Measurements from ENCODE around the gene DCAF5.

The DCAF5 gene

DNA sequence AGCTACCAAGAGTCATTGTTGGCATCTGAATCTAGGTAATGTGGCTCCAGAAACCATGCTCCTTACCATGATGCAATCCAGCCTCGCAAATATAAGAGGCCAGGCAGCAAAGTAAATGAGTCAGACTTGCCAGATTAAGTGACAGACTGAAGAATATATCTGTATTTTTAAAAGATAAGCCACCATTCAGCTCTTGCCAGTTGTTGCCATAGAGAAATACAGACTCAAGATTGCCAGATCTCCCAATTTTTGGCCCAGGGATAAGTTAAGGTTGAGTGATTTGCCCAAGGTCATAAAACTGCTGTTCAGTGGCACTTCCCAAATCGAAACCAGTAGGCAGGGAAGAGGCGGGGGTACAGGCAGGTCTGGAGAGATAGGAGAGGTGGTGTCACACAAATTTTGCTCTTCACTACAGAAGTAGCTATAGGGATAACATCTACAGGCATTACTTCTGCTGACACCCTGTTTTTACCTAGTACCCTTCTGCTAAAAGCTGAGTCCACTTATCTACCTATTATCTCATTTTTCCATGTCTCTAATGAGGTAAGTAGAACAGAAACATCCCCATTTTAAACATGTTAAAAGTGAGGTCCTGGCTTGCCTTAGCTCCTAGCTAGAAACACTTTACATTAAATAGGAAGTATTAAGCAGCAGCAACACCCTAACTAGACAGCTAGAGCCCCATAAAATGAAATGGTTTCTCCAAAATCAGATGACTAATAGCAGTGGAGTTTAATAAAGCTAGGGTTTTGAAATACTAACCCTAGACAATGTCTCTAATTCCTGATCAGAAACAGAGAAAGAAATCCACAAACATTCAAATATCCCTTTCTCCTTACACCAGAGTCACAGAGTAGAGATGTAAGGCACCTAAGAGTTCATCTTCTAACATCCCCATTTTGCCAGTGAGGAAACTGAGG is 19.5 kb downstream of the DCAF5 start:
- TF ChIP-seq GATA1 (IDR thresholded peaks at IDR 0.05; ENCODE audit: low read depth, low read length) (no peak), POLR2A (IDR thresholded peaks at IDR 0.05; ENCODE audit: low read length) (no peak)
- DNase-seq, result peak; percentile 91 to 92

DNA sequence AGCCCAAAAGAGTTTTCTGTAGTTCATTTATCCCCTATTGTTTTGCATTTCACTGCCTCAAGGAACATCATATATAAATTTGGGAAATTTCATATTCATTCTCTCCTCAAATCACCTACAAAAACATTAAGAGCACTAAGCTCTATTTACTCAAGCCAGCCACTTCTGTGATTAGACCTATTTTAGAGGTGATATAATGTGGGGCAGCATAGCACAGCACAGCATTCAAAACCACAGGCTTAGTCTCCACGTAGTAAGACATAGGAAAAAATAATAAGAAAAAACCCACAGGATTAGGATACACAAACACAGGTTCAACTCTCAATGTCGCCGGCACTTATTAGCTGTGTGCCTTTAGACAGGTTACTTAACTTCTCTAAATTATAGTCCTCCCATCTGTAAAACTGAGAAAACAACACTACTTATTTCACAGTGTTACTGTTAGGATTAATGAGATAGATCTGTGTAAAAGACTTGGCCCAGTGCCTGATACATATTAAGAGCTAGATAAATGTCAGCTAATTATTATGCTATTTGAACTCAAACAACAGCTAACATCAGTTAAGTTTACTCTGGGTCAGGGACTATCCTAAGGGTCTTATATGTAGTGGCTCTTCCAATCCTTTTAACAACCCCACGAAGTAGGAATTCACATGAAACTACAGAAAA is 20.3 kb downstream of the DCAF5 start:
- TF ChIP-seq POLR2A (IDR thresholded peaks at IDR 0.05; ENCODE audit: low read length) (no peak), GATA1 (IDR thresholded peaks at IDR 0.05; ENCODE audit: low read depth, low read length) (no peak)
- no peak for DNase-seq

DNA sequence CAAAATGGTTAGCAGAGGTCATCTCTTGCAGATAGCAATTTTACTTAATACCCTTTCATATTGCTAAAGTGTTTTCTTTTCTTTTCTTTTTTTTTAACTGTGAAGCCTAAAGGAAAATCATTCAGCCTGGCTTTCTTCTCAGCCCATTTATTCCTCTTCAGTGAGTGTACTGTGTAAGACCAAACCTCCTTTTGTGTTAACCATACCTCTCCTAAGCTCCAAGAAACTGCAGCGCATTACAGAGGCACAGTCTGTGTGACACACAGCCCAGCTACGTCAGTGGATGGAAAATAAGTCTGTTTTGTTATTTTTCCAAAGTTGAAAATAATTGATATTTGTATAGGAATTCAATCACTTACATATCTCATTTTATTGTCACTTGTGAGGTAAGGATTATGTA is 21.7 kb downstream of the DCAF5 start:
- DNase-seq, result no peak
- TF ChIP-seq POLR2A (IDR thresholded peaks at IDR 0.05; ENCODE audit: low read length) (no peak), GATA1 (IDR thresholded peaks at IDR 0.05; ENCODE audit: low read depth, low read length) (no peak)

DNA sequence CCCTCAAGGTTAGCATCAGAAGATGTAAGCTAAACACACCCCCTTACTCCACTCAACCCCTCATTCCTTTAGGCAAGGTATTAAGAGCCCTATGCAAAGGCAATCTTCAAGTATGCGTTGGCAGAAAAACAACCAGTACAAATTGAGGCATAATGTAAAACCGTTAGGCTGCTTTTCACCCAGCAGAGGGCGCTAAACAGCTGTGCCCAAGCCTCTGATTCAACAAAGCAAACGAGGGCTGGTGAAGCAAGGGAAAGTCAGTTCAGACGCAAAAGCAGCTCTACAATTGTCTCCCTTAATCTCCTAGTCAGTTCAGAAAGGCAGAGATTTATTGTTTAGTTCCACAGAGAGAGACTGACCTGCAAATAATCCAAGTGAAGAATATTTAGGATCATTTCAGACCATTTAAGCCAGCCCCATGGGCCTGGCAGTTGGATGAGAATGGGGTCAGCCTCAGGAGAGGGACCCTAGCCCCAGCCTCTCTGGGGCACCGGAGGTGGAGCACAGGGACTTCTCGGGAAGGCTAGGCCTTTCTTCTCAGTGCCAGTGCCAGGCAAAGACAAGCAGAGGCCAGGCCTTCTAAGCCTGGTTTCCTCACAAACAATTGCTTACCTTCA is 23.5 kb downstream of the DCAF5 start:
- peak; percentile 84 to 91 for DNase-seq
- no peak for TF ChIP-seq GATA1 (IDR thresholded peaks at IDR 0.05; ENCODE audit: low read depth, low read length)
- TF ChIP-seq POLR2A (IDR thresholded peaks at IDR 0.05; ENCODE audit: low read length), result no peak

DNA sequence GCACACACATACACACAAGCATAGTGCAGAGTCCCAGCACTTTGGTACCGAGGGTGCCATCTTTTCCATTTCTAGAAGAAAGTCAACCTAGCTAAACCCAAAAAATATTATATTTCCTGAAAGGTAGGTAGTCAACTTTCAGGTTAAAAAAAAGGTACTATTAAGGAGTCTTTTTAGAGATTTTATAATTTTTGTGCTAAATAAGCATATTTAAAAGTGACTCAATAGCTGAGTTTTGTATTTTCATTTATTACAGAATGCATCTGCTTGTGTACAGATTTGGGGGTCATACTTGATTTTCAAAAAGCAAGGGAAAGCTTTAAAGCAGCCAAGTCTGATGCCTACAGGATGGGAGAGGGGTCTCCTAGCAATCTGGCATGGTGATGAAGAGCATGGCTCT is 34.6 kb downstream of the DCAF5 start:
- DNase-seq, result no peak
- TF ChIP-seq GATA1 (IDR thresholded peaks at IDR 0.05; ENCODE audit: low read depth, low read length) (no peak), POLR2A (IDR thresholded peaks at IDR 0.05; ENCODE audit: low read length) (no peak)

DNA sequence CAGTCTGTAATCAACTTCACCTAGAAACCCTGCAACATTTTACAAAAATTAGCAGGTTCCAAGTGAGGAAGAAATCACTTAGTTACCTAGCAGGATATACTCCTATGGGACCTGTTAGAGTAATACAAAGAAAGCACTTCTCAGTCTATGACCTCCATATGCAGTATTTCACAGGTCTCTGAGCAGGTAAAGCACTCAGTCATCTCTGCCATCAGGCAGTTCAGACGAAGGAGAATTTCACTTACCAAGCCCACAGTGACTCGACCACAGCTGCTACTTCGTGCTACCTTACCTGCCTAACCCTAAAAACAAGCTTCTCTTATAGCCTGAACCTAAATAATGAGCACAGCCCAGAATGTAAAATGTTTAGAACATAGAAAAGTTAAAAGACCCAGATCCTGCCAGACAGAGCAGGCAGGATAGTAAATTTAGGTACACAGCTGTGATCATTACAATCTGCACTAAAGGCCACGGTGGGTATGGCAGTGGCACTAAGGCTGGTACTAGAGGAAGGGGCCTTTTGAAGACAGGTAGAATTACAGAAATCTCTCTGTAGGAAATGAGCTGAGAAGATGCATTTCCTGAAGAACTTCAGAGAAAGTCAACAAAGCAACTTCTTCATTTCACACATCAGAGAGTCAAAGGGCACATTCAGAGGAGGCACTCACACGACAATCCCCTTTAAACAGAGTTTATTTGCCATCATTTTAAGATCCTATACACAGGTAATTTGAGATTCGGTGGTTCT is 35.7 kb downstream of the DCAF5 start:
- no peak for DNase-seq
- TF ChIP-seq GATA1 (IDR thresholded peaks at IDR 0.05; ENCODE audit: low read depth, low read length) (no peak), POLR2A (IDR thresholded peaks at IDR 0.05; ENCODE audit: low read length) (no peak)

DNA sequence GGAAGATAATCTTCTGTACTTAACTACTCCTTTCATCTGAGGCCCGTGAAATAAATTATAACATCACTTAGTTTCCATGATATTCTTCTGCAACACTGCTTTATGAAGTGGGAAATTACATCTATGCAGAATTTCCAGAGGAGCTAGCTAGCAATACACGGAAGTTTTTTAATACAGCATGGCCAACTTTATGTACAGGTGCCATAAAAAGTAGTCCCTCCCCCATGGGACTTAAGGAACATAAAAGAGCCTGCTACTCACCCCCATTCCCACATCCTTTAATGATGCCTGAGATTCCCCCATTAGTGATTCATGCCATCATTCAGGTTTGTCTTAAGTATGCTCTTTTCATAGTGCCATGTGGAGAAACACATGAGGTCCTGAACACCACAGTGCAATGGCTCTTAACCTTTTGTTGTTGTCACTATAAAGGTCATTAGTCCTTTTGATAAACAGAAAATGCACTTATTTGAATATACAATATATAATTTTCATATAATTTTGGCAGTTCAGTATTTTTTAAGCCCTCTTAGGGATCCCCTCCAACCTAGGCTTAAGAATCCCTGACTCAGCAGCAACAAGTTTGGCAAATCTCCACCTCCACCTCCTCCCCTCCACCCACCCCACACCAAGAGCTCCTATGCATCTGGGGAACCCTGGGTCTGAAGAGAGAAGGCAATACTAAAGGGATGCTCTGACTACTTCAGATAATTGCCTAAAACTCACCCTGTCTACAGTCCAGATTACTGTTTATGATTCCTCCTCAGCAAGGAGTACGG is 37.3 kb downstream of the DCAF5 start:
- DNase-seq, result no peak

DNA sequence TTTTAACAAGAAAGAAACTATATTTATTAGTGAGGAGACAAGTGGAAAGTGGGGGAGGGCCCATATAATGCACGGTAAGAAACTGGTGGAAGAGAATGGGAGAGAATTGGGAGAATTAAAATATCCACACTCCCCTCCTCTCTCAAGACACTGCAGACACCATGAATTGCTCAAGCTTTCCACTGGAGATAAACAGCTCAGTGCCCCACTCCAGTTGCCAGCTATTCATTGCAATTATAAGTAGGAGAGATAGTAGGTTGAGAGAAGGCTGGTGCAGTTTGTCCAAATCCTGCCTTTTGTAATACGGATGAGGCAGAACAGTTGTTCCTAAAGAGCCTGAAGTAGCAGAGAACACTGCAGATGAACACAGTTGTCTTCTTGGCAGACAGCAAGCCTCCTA is 38.2 kb downstream of the DCAF5 start:
- TF ChIP-seq POLR2A (IDR thresholded peaks at IDR 0.05; ENCODE audit: low read length), result no peak
- DNase-seq, result no peak

More for the DNA sequence above, 37.3 kb downstream of the DCAF5 start:
- no peak for TF ChIP-seq POLR2A (IDR thresholded peaks at IDR 0.05; ENCODE audit: low read length)
- TF ChIP-seq GATA1 (IDR thresholded peaks at IDR 0.05; ENCODE audit: low read depth, low read length), result no peak

DNA sequence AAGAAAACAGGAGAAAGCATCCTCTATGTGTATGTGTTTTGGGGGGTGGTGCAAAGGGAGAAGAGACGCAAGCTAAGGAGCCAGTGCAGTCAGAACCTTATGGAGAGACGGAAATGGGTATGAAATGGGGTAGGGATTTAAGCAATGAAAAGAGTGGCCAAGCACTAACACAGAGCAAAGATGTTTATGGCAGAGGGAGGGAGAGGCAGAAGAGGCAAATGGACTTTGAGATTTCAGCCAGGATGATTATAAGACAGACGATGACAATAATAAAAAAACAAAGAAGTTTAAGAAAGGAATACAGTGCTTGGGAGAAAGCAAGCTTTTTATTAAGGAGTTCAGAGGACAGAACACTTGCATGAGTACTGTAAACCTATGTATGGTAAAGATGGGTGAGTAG is 44.6 kb downstream of the DCAF5 start:
- no peak for DNase-seq
- no peak for TF ChIP-seq POLR2A (IDR thresholded peaks at IDR 0.05; ENCODE audit: low read length)
- no peak for TF ChIP-seq GATA1 (IDR thresholded peaks at IDR 0.05; ENCODE audit: low read depth, low read length)

DNA sequence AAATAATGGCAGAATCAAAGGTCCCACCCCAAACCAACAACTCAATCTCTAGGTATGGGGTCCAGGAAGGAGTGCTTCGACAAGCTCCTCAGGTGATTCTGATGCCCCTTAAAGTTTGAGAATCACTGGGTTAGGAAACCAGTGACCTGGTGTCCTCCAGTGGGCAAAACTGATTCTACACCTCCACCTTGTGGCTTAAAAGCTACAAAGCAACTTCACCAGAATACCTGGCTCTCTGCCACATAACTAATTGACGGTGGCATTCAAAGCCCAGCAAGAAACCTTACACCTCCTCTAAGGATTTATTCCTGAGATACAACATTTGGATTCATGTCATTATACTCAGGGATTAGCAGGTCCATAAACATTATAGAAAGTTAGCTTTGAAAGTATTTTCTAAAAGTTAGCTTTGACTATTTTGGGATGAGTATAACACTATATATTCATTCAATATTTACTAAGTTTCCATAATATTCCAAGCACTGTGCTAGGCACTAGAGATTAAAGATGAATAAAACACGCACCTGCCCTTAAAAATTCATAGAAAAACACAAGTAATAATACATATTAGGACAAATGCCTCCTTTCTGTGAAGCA is 45.4 kb downstream of the DCAF5 start:
- DNase-seq, result peak; percentile 55 to 74
- TF ChIP-seq POLR2A (IDR thresholded peaks at IDR 0.05; ENCODE audit: low read length), result no peak
- TF ChIP-seq GATA1 (IDR thresholded peaks at IDR 0.05; ENCODE audit: low read depth, low read length), result no peak

DNA sequence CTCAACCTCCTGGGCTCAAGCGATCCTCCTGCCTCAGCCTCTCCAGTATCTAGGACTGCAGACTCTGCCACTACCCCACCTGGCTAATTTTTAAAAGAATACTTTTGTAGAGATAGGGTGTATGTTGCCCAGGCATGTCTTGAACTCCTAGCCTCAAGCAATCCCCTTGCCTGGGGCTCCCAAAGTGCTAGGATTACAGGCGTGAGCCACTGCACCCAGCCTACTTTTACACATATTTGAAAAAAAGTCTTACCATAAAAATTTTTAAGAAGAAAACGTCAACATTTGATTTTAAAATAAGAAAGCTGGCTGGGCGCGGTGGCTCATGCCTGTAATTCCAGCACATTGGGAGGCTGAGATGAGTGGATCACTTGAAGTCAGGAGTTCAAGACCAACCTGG is 46.5 kb downstream of the DCAF5 start:
- no peak for TF ChIP-seq POLR2A (IDR thresholded peaks at IDR 0.05; ENCODE audit: low read length)
- TF ChIP-seq GATA1 (IDR thresholded peaks at IDR 0.05; ENCODE audit: low read depth, low read length), result no peak
- DNase-seq, result no peak

DNA sequence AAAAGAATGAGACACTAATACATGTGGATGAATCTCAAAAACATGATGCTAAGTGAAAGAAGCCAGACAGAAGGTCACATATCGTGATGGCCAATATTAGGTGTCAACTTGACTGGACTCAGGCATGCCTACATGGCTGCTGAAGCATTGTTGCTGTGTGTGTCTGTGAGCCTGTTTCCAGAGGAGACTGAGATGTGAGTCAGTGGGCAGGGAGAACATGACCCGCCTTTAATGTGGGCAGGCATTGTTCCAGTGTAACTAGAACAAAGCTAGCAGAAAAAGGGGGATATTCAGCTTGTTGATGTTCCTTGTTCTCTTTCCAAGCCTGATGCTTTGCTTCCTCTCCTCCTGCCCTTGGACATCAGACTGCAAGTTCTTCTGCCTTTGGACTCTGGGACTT is 47.6 kb downstream of the DCAF5 start:
- DNase-seq, result no peak
- TF ChIP-seq GATA1 (IDR thresholded peaks at IDR 0.05; ENCODE audit: low read depth, low read length), result no peak
- TF ChIP-seq POLR2A (IDR thresholded peaks at IDR 0.05; ENCODE audit: low read length), result no peak
